Activated CD4-positive, alpha-beta T cell treated with anti-CD3 and anti-CD28 coated beads, Interleukin-2, Interleukin-6, amounts not matched to agents 100 ng/mL and 50 ng/mL, durations not matched to agents 16 hours and 8 hours (primary cell): ENCODE results near the gene LRP6.
A peak's percentile ranks its signal among the peaks of the same experiment; 100 is the strongest.

ENCODE experiments used
- DNase-seq: peaks from one replicate; pipeline ENCODE4 v3.0.0-alpha.2; 2020

The LRP6 gene

GRCh38 chr12:12108441-12109058, 158.3 kb downstream of the LRP6 start:
- DNase-seq = no peak

- no peak for DNase-seq
Observed at GRCh38 chr12:12107678-12108077, 159.2 kb downstream of the LRP6 start.

- DNase-seq = no peak
Observed at GRCh38 chr12:12099102-12099501, 167.7 kb downstream of the LRP6 start.

DNA sequence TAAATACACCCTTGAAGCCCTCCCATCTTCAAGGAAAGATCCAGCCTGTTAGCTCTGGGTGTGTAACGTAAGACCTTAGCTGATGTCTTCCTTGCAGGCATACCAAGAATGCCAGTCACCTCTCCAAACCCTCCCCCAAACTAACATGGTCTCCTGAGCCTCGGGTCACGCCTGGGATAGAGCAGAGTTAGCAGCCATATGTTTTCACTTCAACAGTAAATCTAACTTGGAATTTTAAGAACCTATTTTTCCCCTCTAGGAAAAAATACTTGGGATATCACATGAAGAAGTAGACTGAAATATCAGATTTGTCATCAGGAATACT, 168.2 kb downstream of the LRP6 start:
- DNase-seq = no peak

DNA sequence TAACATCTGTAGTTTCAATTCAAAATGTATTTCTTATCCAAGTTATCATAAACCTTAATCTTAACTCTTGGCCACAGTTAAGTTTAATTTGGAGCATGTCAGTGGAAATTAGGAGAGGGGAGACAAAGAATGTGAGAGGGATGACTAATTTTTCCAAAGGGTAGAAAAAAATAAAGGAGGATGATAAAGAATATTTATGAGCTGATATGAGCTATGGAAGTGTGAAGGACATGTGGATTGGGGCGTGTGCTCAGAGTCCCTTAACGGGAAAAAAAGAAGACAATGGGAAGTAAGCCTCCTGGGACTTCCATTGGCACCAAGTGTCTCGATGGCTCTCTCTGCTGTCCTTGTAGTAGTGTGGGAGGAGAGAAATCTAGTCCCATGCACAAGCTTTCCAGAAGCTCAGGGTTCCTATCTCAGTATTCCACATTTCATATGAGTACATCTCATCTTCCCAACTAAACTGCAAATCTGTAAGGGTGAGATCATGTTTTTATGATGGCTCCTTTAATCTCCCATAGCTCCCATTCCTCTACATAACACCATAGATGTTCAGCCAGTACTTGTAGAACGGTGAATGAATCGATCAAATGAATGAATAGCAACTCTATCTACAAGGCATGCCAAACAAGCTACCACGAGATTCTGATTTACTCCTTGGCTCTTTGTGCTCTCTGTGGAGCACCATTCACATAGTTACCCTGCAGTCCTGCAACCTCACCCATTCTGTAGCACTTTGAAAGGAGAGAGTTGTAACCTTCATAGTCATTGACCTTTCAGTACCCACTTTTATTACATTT, 168.8 kb downstream of the LRP6 start:
- DNase-seq = no peak

DNA sequence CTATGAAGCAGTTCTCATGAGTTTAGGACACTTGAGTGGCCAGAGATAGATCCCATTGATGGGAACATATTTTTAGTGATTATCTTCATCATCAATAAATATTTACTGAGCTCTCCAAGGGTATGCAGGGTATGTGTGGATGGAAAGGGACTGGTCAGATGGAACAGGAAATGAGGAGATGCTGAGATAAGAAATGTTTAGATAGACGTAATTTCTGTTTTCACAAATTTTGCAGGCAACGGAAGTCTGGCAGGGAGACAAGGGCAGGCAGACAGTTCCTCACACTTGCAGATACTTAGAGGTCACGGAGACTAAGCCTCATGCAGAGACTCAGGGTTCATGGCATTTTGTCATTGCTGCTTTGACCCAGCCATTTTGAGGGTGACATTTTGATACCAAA, 171.8 kb downstream of the LRP6 start:
- DNase-seq = no peak

- no peak for DNase-seq
Observed at GRCh38 chr12:12094481-12094880, 172.4 kb downstream of the LRP6 start.

- DNase-seq = no peak
Observed at GRCh38 chr12:12091977-12092663, 174.7 kb downstream of the LRP6 start.

DNA sequence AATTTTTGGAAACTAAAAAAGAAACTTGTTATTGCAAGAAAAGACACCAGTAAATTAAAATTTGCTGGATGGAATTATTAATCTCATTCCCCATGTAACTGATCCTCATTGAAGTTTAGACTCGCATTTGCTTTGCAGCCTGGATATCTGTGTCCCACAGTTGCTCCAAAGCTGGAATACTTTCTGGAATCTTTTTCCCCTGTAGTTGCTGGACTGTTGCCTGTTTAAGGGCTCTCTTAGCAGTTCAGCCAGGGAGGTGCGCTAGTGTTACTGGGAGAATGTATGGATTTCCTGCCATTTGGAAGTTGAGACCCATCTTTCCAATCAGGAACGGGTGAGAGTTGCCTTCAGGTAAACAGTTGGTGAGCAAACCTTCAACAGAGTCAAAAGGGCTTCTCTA, 175.8 kb downstream of the LRP6 start:
- DNase-seq = no peak

- no peak for DNase-seq
Observed at GRCh38 chr12:12088761-12089160, 178.1 kb downstream of the LRP6 start.

- DNase-seq = no peak
Observed at GRCh38 chr12:12088147-12088546, 178.7 kb downstream of the LRP6 start.

DNA sequence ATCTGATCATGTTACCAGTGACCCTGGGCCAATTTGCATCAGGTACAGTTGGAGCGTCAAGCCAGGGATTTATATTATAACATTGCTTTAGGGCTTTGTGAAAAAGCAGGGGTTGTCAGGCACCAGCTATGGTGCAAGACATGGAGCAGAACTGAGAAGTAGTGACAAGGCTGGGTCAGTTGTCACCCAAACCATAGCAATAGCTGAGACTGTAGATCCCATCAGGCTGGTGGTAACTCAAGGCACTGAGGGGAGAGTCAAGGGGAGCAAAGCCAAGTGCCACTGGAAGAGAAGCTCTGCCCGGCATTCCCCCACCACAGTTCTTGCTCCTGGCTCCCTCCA, 179.2 kb downstream of the LRP6 start:
- no peak for DNase-seq

- no peak for DNase-seq
Observed at GRCh38 chr12:12086973-12087692, 179.7 kb downstream of the LRP6 start.

DNA sequence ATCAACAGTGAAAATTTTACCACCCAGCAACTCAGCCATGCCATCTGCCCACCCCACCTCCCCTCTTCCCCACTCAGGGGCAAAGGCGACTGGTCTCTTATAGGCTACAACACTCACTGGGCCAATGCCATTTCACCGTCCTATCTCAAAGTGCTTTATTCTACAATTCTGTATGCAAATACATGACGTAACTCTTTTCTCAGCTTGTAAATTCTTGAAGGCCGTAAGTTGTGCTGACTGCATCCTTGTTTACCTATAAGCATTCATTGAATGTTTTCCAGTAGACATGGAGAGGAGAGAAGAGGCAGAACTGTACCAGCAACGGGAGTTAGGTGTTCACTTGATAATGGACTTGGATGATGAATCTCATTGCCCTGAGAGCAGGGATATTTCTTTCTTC, 180.5 kb downstream of the LRP6 start:
- DNase-seq = no peak

GRCh38 chr12:12083688-12084087, 183.2 kb downstream of the LRP6 start:
- DNase-seq = no peak

- DNase-seq = peak; percentile 27
Observed at GRCh38 chr12:12081836-12082497, 184.9 kb downstream of the LRP6 start.

- no peak for DNase-seq
Observed at GRCh38 chr12:12079291-12079690, 187.6 kb downstream of the LRP6 start.

GRCh38 chr12:12072064-12072760, 194.6 kb downstream of the LRP6 start:
- DNase-seq = peak; percentile 11

- peak; percentile 27 for DNase-seq
Observed at GRCh38 chr12:12070674-12071656, 195.9 kb downstream of the LRP6 start, which contains the start of gene BCL2L14. TSS of gene BCL2L14 (plus strand) at chr12:12070939. CDS start at chr12:12079306, 8,367 bp downstream.

DNA sequence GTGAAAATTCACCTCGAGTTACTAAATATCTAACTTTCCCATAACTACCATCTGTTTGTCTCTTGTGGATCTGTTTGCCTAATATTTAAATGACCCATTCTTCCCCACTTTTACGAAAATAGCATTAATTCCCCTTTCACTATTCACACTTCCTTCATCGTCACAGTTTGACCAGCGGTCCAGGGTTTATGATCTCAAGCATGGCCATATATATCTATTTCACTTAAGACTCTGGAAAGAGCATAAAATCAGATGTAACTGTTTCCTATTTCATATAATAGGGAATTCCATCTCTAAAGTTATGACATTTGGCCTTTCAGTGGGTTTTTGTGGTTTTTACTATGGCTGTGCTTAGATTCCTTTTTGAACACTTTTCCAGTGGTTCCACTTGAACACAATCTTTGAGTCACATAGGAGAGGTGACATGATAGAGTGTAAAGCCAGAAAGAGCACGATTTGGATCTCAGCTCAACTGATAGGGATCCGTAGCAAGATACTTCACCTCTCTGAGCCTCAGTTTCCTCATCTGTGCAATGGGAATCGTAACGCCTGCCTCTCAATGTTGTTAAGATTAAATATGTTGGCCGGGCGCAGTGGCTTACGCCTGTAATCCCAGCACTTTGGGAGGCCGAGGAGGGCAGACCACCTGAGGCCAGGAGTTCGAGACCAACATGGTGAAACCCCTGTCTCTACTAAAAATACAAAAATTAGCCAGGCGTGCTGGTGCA, 196.9 kb downstream of the LRP6 start:
- DNase-seq = no peak
